PC-3 (cell line): ENCODE results near the gene SEPTIN10.

ENCODE experiments used
- EZH2 ChIP-seq: fragments of 300-600 bp; sonication (generic); IDR thresholded peaks from one replicate; pipeline ENCODE4 v1.6.1; 2017; ENCODE audit warnings: antibody characterized with exemption, mild to moderate bottlenecking, low read length; ENCODE audit not compliant: unreplicated experiment
- EZH2phosphoT487 ChIP-seq: fragments of 300-600 bp; sonication (generic); IDR thresholded peaks from 2 replicates; pipeline ENCODE4 v1.6.1; 2018; ENCODE audit warnings: mild to moderate bottlenecking, antibody characterized with exemption, low read length, borderline replicate concordance
- TF ChIP-seq, protein P1 (sequence below): fragments of 300-600 bp; sonication (generic); conservative IDR thresholded peaks from 2 replicates; pipeline ENCODE4 v1.5.1; 2017; ENCODE audit warnings: antibody characterized with exemption, low read depth, mild to moderate bottlenecking, low read length

DNA sequence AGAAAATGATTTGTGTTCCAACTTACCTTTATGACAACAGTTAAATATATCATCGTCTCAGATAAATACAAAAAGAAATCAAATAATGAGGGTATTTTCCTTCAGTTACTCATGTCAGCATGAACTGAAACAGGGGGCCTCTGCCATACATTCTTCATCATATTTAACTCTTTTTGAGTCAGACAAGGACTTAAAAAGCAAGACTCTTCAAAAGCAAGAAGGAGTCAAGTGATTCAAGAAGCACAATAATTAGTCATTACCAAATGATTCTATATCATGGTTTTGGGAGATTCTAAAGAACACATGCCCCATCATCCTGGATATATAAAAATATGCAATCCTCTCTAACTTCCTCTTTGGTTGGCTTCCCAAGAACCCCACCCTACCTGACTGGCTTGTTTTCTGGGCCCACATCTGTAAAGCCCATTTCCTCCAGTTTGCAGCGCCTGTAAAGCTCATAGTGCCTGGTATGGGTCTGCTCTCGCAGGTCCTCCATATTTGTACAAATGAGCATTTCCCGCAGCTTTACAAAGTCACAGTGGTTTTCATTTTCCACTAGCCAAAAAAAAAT lies 49.7 kb downstream of the SEPTIN10 start:
- TF ChIP-seq, protein P1, sequence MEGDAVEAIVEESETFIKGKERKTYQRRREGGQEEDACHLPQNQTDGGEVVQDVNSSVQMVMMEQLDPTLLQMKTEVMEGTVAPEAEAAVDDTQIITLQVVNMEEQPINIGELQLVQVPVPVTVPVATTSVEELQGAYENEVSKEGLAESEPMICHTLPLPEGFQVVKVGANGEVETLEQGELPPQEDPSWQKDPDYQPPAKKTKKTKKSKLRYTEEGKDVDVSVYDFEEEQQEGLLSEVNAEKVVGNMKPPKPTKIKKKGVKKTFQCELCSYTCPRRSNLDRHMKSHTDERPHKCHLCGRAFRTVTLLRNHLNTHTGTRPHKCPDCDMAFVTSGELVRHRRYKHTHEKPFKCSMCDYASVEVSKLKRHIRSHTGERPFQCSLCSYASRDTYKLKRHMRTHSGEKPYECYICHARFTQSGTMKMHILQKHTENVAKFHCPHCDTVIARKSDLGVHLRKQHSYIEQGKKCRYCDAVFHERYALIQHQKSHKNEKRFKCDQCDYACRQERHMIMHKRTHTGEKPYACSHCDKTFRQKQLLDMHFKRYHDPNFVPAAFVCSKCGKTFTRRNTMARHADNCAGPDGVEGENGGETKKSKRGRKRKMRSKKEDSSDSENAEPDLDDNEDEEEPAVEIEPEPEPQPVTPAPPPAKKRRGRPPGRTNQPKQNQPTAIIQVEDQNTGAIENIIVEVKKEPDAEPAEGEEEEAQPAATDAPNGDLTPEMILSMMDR = no peak
- no peak for TF ChIP-seq EZH2
- no peak for TF ChIP-seq EZH2phosphoT487
